SK-N-SH treated with all-trans-retinoic acid at 6 μM for 48 hours (cell line): ENCODE measurements around the gene ALX3.

Experiments
- ATAC-seq: fragments of 200-7000 bp; cut with Tn5 transposase; 3 replicates; pipeline ENCODE4 v1.9.1; 2020; ENCODE audit warnings: mild to moderate bottlenecking, moderate library complexity
- ARNTL ChIP-seq: fragments of 450-650 bp; formaldehyde crosslinking; IDR thresholded peaks from 2 replicates; pipeline ENCODE4 v1.5.0; 2020; ENCODE audit warnings: low read depth, mild to moderate bottlenecking, moderate library complexity, borderline replicate concordance
- BACH2 ChIP-seq: fragments of 250-450 bp; sonication (Bioruptor Pico); IDR thresholded peaks from 2 replicates; pipeline ENCODE4 v1.9.0; 2021; ENCODE audit warnings: mild to moderate bottlenecking, borderline replicate concordance
- CSDC2 ChIP-seq: fragments of 250-450 bp; sonication (Bioruptor Pico); IDR thresholded peaks from 2 replicates; pipeline ENCODE4 v1.5.0; 2020; ENCODE audit warnings: mild to moderate bottlenecking, moderate library complexity
- GLIS3 ChIP-seq: fragments of 250-450 bp; sonication (Bioruptor Pico); IDR thresholded peaks from 2 replicates; pipeline ENCODE4 v1.5.0; 2020; ENCODE audit warnings: mild to moderate bottlenecking, moderate library complexity
- ISL1 ChIP-seq: fragments of 250-450 bp; sonication (Bioruptor Pico); IDR thresholded peaks from 2 replicates; pipeline ENCODE4 v2.1.2; 2022; ENCODE audit warnings: mild to moderate bottlenecking, moderate library complexity
- RARB ChIP-seq: fragments of 250-450 bp; sonication (Bioruptor Pico); IDR thresholded peaks from 2 replicates; pipeline ENCODE4 v1.8.0; 2021; ENCODE audit warnings: mild to moderate bottlenecking, moderate library complexity
- TCF4 ChIP-seq: fragments of 250-450 bp; sonication (Bioruptor Pico); IDR thresholded peaks from 2 replicates; pipeline ENCODE4 v1.8.0; 2021; ENCODE audit warnings: mild to moderate bottlenecking, moderate library complexity, borderline replicate concordance
- TOX ChIP-seq: fragments of 250-450 bp; sonication (Bioruptor Pico); IDR thresholded peaks from 2 replicates; pipeline ENCODE4 v1.8.0; 2021; ENCODE audit warnings: mild to moderate bottlenecking, moderate library complexity, borderline replicate concordance
- ZC3H10 ChIP-seq: fragments of 250-450 bp; sonication (Bioruptor Pico); IDR thresholded peaks from 2 replicates; pipeline ENCODE4 v1.5.1; 2021; ENCODE audit warnings: mild to moderate bottlenecking, moderate library complexity
- ZFP3 ChIP-seq: fragments of 250-450 bp; sonication (Bioruptor Pico); IDR thresholded peaks from 2 replicates; pipeline ENCODE4 v1.5.0; 2020; ENCODE audit warnings: mild to moderate bottlenecking, moderate library complexity
- ZFP30 ChIP-seq: fragments of 450-650 bp; formaldehyde crosslinking; IDR thresholded peaks from 2 replicates; pipeline ENCODE4 v1.5.0; 2022; ENCODE audit warnings: mild to moderate bottlenecking, moderate library complexity
- ZNF70 ChIP-seq: fragments of 450-650 bp; formaldehyde crosslinking; IDR thresholded peaks from 2 replicates; pipeline ENCODE4 v1.5.0; 2020; ENCODE audit warnings: mild to moderate bottlenecking, moderate library complexity
- ZNF8 ChIP-seq: fragments of 450-650 bp; formaldehyde crosslinking; IDR thresholded peaks from 2 replicates; pipeline ENCODE4 v1.5.0; 2020; ENCODE audit warnings: mild to moderate bottlenecking, moderate library complexity
- TF ChIP-seq, protein P1 (sequence below): fragments of 250-450 bp; sonication (Bioruptor Pico); IDR thresholded peaks from 2 replicates; pipeline ENCODE4 v1.5.0; 2020; ENCODE audit warnings: mild to moderate bottlenecking, moderate library complexity
- TF ChIP-seq, protein P2 (sequence below): fragments of 250-450 bp; sonication (Bioruptor Pico); IDR thresholded peaks from 2 replicates; pipeline ENCODE4 v1.5.1; 2020; ENCODE audit warnings: low read depth, mild to moderate bottlenecking, moderate library complexity
- TF ChIP-seq, protein P3 (sequence below): fragments of 250-450 bp; sonication (Bioruptor Pico); IDR thresholded peaks from 2 replicates; pipeline ENCODE4 v1.8.0; 2020; ENCODE audit warnings: mild to moderate bottlenecking, moderate library complexity, borderline replicate concordance
- TF ChIP-seq, protein P4 (sequence below): fragments of 250-450 bp; sonication (Bioruptor Pico); IDR thresholded peaks from 2 replicates; pipeline ENCODE4 v1.8.0; 2021; ENCODE audit warnings: low read depth, mild to moderate bottlenecking, moderate library complexity, borderline replicate concordance
- TF ChIP-seq, protein P5 (sequence below): fragments of 250-450 bp; sonication (Bioruptor Pico); IDR thresholded peaks from 2 replicates; pipeline ENCODE4 v1.5.1; 2021; ENCODE audit warnings: mild to moderate bottlenecking, moderate library complexity

Gene ALX3

DNA sequence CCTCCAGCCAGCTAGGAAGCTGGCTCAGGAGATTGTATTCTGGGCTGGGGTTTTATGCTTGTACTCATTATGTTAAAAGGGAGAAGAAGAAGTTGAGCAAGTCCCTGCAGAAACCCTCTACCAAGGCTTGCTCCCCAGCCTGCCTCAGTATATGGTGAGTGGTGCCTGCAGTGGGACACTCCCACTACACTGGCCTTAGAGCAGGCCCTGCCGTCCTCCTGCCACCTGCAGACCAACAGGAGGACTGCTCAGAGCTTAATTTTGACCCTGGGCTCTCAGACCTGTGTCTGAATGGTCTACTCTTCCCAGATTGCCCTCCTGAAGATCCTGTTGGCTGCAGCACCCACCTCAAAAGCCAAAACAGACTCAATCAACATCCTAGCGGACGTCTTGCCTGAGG, 23.0 kb downstream of the ALX3 start:
- no peak for TF ChIP-seq ZNF70 (CRISPR knock-in tag)
- TF ChIP-seq ZFP30 (CRISPR knock-in tag) = no peak
- TF ChIP-seq ZNF8 (CRISPR knock-in tag) = no peak
- no peak for TF ChIP-seq ZC3H10 (CRISPR knock-in tag)
- no peak for TF ChIP-seq ISL1
- no peak for TF ChIP-seq TCF4 (CRISPR knock-in tag)
- no peak for TF ChIP-seq RARB (CRISPR knock-in tag)
- TF ChIP-seq, protein P1, sequence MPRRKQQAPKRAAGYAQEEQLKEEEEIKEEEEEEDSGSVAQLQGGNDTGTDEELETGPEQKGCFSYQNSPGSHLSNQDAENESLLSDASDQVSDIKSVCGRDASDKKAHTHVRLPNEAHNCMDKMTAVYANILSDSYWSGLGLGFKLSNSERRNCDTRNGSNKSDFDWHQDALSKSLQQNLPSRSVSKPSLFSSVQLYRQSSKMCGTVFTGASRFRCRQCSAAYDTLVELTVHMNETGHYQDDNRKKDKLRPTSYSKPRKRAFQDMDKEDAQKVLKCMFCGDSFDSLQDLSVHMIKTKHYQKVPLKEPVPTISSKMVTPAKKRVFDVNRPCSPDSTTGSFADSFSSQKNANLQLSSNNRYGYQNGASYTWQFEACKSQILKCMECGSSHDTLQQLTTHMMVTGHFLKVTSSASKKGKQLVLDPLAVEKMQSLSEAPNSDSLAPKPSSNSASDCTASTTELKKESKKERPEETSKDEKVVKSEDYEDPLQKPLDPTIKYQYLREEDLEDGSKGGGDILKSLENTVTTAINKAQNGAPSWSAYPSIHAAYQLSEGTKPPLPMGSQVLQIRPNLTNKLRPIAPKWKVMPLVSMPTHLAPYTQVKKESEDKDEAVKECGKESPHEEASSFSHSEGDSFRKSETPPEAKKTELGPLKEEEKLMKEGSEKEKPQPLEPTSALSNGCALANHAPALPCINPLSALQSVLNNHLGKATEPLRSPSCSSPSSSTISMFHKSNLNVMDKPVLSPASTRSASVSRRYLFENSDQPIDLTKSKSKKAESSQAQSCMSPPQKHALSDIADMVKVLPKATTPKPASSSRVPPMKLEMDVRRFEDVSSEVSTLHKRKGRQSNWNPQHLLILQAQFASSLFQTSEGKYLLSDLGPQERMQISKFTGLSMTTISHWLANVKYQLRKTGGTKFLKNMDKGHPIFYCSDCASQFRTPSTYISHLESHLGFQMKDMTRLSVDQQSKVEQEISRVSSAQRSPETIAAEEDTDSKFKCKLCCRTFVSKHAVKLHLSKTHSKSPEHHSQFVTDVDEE (CRISPR knock-in tag) = no peak
- TF ChIP-seq ZFP3 (CRISPR knock-in tag) = no peak
- peak; percentile 31; the same call in 1 of the 3 replicates for ATAC-seq

DNA sequence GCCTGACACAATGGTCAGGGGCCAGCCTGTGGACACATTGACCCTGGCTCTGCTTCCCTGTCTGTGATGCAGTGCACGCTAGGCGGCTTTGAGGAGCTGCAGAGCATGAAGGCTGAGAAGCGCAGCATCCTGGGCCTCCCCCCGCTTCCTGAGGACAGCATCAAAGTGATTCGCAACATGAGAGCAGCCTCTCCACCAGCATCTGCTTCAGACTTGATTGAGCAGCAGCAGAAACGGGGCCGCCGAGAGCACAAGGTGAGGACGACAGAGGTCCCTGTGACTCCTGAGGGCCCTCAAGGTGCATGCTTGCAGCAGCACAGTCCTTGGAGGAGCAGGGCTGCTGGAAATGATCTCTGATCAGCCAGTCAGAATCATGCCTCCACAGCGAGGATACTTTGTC, 27.5 kb downstream of the ALX3 start:
- TF ChIP-seq, protein P1 (CRISPR knock-in tag) = no peak
- TF ChIP-seq RARB (CRISPR knock-in tag) = no peak
- TF ChIP-seq TOX (CRISPR knock-in tag) = no peak
- TF ChIP-seq, protein P2, sequence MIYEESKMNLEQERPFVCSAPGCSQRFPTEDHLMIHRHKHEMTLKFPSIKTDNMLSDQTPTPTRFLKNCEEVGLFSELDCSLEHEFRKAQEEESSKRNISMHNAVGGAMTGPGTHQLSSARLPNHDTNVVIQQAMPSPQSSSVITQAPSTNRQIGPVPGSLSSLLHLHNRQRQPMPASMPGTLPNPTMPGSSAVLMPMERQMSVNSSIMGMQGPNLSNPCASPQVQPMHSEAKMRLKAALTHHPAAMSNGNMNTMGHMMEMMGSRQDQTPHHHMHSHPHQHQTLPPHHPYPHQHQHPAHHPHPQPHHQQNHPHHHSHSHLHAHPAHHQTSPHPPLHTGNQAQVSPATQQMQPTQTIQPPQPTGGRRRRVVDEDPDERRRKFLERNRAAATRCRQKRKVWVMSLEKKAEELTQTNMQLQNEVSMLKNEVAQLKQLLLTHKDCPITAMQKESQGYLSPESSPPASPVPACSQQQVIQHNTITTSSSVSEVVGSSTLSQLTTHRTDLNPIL (CRISPR knock-in tag) = no peak
- no peak for TF ChIP-seq ARNTL (CRISPR knock-in tag)
- no peak for TF ChIP-seq GLIS3 (CRISPR knock-in tag)
- TF ChIP-seq ZC3H10 (CRISPR knock-in tag) = no peak
- TF ChIP-seq, protein P3, sequence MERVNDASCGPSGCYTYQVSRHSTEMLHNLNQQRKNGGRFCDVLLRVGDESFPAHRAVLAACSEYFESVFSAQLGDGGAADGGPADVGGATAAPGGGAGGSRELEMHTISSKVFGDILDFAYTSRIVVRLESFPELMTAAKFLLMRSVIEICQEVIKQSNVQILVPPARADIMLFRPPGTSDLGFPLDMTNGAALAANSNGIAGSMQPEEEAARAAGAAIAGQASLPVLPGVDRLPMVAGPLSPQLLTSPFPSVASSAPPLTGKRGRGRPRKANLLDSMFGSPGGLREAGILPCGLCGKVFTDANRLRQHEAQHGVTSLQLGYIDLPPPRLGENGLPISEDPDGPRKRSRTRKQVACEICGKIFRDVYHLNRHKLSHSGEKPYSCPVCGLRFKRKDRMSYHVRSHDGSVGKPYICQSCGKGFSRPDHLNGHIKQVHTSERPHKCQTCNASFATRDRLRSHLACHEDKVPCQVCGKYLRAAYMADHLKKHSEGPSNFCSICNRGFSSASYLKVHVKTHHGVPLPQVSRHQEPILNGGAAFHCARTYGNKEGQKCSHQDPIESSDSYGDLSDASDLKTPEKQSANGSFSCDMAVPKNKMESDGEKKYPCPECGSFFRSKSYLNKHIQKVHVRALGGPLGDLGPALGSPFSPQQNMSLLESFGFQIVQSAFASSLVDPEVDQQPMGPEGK (CRISPR knock-in tag) = no peak
- no peak for TF ChIP-seq BACH2 (CRISPR knock-in tag)
- TF ChIP-seq ZFP3 (CRISPR knock-in tag) = no peak
- no peak for TF ChIP-seq ZNF8 (CRISPR knock-in tag)
- TF ChIP-seq, protein P4, sequence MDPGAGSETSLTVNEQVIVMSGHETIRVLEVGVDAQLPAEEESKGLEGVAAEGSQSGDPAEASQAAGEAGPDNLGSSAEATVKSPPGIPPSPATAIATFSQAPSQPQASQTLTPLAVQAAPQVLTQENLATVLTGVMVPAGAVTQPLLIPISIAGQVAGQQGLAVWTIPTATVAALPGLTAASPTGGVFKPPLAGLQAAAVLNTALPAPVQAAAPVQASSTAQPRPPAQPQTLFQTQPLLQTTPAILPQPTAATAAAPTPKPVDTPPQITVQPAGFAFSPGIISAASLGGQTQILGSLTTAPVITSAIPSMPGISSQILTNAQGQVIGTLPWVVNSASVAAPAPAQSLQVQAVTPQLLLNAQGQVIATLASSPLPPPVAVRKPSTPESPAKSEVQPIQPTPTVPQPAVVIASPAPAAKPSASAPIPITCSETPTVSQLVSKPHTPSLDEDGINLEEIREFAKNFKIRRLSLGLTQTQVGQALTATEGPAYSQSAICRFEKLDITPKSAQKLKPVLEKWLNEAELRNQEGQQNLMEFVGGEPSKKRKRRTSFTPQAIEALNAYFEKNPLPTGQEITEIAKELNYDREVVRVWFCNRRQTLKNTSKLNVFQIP (CRISPR knock-in tag) = no peak
- TF ChIP-seq CSDC2 (CRISPR knock-in tag) = no peak
- ATAC-seq = no peak

DNA sequence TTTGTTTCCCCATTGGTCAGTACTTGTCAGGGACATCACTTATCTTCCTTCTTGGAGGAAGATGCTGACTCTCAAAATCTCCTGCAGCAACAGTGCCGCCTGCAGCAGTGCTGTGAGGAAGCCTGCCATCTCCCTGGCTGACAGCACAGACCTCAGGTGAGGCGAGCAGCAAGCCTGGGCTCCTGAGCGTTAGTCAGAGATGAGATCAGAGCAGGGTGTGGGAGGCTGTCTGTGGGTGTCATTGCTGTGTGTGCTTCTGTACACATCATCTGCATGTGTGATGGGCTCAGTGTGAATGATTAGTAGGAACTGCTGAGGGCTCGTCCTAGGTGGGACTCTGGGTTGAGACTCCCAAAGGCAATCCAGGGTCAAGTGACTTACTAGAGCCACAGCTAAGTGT, 29.9 kb downstream of the ALX3 start:
- no peak for TF ChIP-seq RARB (CRISPR knock-in tag)
- TF ChIP-seq, protein P5, sequence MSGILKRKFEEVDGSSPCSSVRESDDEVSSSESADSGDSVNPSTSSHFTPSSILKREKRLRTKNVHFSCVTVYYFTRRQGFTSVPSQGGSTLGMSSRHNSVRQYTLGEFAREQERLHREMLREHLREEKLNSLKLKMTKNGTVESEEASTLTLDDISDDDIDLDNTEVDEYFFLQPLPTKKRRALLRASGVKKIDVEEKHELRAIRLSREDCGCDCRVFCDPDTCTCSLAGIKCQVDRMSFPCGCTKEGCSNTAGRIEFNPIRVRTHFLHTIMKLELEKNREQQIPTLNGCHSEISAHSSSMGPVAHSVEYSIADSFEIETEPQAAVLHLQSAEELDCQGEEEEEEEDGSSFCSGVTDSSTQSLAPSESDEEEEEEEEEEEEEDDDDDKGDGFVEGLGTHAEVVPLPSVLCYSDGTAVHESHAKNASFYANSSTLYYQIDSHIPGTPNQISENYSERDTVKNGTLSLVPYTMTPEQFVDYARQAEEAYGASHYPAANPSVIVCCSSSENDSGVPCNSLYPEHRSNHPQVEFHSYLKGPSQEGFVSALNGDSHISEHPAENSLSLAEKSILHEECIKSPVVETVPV (CRISPR knock-in tag) = no peak
- ATAC-seq = no peak
